Sigmoid colon (tissue), 7 donors: ENCODE measurements around the gene MAFF. TPM values are rescaled to one million over a fixed set of nuclear protein-coding genes. Genes with fewer than 3 reads are reported as not detected.
"Not testable (repeated sequence)": the region's sequence is repeated elsewhere in the genome, so short reads cannot be mapped to it uniquely, and the experiment has no call there.

ENCODE experiments used
- DNase-seq: peaks from one replicate; pipeline ENCODE4 v3.0.0-alpha.2; 2019
- H3K27ac ChIP-seq, 4 donors: fragments of 200-600 bp; sonication (generic); one replicate each; pipeline ENCODE4 v1.5.1; 2016 to 2019; ENCODE audit warnings: mild to moderate bottlenecking in 1 of 4
- H3K27me3 ChIP-seq, 3 donors: fragments of 200-600 bp; sonication (generic); one replicate each; pipeline ENCODE4 v1.5.1; 2019; ENCODE audit warnings: mild to moderate bottlenecking in 1 of 3
- H3K36me3 ChIP-seq, 4 donors: fragments of 200-600 bp; sonication (generic); one replicate each; pipeline ENCODE4 v1.5.1; 2016 to 2019
- H3K4me1 ChIP-seq, 4 donors: fragments of 200-600 bp; sonication (generic); one replicate each; pipeline ENCODE4 v1.5.1; 2017 to 2019
- H3K4me3 ChIP-seq, 4 donors: fragments of 200-600 bp; sonication (generic); one replicate each; pipeline ENCODE4 v1.5.1; 2017 to 2019; ENCODE audit warnings: mild to moderate bottlenecking in 2 of 4, moderate library complexity in 1 of 4
- H3K9me3 ChIP-seq, 4 donors: fragments of 200-600 bp in 3 of 4; sonication (generic) in 3 of 4; one replicate each; pipeline versions ENCODE4 v1.5.1 to v1.6.1; 2013 to 2019
- EP300 ChIP-seq, 4 donors: sonication (generic); formaldehyde crosslinking; IDR thresholded peaks; one replicate each; pipeline ENCODE4 v1.6.1; 2017; ENCODE audit warnings: antibody characterized with exemption in 4 of 4
- POLR2A ChIP-seq, 2 donors: fragments of 450-650 bp; IDR thresholded peaks; one replicate each; pipeline ENCODE4 v1.6.1; 2016; ENCODE audit warnings: antibody characterized with exemption in 2 of 2, mild to moderate bottlenecking in 2 of 2, moderate library complexity in 2 of 2
- POLR2AphosphoS5 ChIP-seq, 4 donors: sonication (generic); formaldehyde crosslinking; IDR thresholded peaks; one replicate each; pipeline ENCODE4 v1.6.1; 2017; ENCODE audit warnings: antibody characterized with exemption in 4 of 4
- WGBS, 2 donors: extraction: QIAGEN DNeasy Blood & Tissue Kit; methylation state at CpG; one replicate each; pipeline ENCODE4 v1.1.7; 2013; 5-methylcytosine and 5-hydroxymethylcytosine counted together
- intact Hi-C: fragments of 100-400 bp; cut with DNase I; formaldehyde crosslinking; loops from one replicate; pipeline ENCODE4 v1.15.1; 2023
- polyA plus RNA-seq, 3 donors: library from polyadenylated mRNA; stranded (reverse); fragments of 200-250 nt; gene quantifications; one replicate each; pipeline ENCODE4 v1.2.3, GENCODE V29; 2013
- total RNA-seq, 4 donors: library from RNA; depleted of rRNA; stranded (reverse); fragments of >200 nt; gene quantifications; one replicate each; pipeline ENCODE4 v1.1.0, GENCODE V29; 2016
- TF ChIP-seq, protein P1 (sequence below), 4 experiments: fragments of 450-650 bp in 3 of 4; fragments of 200-600 bp in 1 of 4; IDR thresholded peaks; one replicate each; pipeline ENCODE4 v1.5.1; 2016 to 2019; ENCODE audit warnings: antibody characterized with exemption in 4 of 4, mild to moderate bottlenecking in 3 of 4, moderate library complexity in 2 of 4
- donor health status: healthy with polysubstance abuse.
- donor health status: Bipolar disorder and iron deficiency.
- donor health status: healthy.

Gene MAFF
- total and polyA plus RNA-seq, 7 donors, result 15.3 to 104 (median 33.4) TPM

DNA sequence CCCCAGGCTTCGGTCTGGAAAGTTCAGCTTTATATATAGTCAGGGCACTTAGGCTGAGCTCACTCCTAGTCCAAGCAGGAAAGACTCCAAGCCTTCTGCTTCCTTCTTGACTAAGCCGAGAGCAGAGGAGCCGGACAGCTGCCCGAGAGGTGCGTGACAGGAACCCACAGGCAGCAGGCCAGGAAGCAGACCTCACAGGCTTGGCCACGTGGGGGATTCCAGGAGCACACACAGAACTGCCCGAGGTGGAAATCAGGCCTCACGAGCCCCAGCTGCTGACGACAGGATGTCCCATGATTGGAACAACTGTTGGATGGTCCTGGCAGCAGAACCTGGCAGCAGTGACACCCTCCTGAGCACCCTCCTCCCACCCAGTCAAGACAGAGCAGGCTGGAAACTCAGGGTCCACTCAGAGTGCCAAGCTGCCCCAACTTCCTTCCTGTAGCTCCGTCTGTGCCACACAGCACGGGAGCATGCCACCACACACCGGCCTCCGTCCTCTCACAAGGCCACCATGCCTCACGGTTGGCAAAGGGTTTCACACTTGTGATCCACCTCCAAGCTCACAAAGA lies 25.5 kb upstream of the MAFF start:
- Histone ChIP-seq H3K27me3 (no peaks in the 10 kb centered on the region), H3K4me1 (peaks cover 0 to 39% (median 27%) of the 10 kb centered on the region in 4 donors), H3K36me3 (no peaks in the 10 kb centered on the region), H3K9me3 (no peaks in the 10 kb centered on the region), H3K4me3 (no peak overlapping the region), H3K27ac (peak overlapping the region; percentile 76 to 87 (median 78))
- DNase-seq, result peak; percentile 91
- TF ChIP-seq POLR2A (IDR thresholded peaks at IDR 0.05) (no peak), EP300 (IDR thresholded peaks at IDR 0.05) (peak in 2 of 4 donors; percentile 68 to 84), POLR2AphosphoS5 (IDR thresholded peaks at IDR 0.05) (peak; percentile 22 to 79 (median 46))
- intact Hi-C loops, result loop anchor here (2.0 kb wide), 1 partner anchor 105 kb away; no protein-coding TSS in a partner anchor
- WGBS, 2 donors, result 52 to 74% methylated on average over 14 of the region's 14 CpGs

DNA sequence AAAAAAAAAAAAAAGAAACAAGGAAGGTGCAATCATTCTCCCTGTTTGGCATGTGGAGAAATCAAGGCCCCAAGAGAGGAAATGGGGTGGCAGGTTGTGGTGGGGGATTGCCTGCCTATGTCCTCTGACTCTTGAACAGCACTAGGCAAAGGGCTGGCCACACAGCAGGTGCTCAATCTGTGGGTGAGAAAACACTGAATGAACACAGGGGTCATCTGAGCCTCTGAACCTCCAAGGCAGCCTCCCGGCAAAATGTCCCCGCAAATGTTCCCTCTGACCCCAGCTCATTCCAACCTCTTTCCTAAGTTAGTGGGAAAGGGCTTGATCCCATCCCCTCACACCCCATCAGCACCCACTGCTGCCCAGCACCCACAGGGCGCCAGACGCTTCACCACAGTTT lies 24.8 kb upstream of the MAFF start:
- Histone ChIP-seq H3K4me3 (no peak overlapping the region), H3K27me3 (no peaks in the 10 kb centered on the region), H3K36me3 (no peaks in the 10 kb centered on the region), H3K27ac (peak overlapping the region; percentile 76 to 87 (median 78)), H3K4me1 (peaks cover 0 to 40% (median 29%) of the 10 kb centered on the region in 4 donors), H3K9me3 (no peaks in the 10 kb centered on the region)
- WGBS, 2 donors, result 94 to 96% methylated on average over 4 of the region's 4 CpGs
- DNase-seq, result peak; percentile 38
- intact Hi-C loops, result loop anchor here (2.0 kb wide), 1 partner anchor 106 kb away; no protein-coding TSS in a partner anchor
- TF ChIP-seq POLR2AphosphoS5 (IDR thresholded peaks at IDR 0.05) (no peak), POLR2A (IDR thresholded peaks at IDR 0.05) (no peak), EP300 (IDR thresholded peaks at IDR 0.05) (no peak)
- TF ChIP-seq, protein P1, sequence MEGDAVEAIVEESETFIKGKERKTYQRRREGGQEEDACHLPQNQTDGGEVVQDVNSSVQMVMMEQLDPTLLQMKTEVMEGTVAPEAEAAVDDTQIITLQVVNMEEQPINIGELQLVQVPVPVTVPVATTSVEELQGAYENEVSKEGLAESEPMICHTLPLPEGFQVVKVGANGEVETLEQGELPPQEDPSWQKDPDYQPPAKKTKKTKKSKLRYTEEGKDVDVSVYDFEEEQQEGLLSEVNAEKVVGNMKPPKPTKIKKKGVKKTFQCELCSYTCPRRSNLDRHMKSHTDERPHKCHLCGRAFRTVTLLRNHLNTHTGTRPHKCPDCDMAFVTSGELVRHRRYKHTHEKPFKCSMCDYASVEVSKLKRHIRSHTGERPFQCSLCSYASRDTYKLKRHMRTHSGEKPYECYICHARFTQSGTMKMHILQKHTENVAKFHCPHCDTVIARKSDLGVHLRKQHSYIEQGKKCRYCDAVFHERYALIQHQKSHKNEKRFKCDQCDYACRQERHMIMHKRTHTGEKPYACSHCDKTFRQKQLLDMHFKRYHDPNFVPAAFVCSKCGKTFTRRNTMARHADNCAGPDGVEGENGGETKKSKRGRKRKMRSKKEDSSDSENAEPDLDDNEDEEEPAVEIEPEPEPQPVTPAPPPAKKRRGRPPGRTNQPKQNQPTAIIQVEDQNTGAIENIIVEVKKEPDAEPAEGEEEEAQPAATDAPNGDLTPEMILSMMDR (IDR thresholded peaks at IDR 0.05), result no peak

DNA sequence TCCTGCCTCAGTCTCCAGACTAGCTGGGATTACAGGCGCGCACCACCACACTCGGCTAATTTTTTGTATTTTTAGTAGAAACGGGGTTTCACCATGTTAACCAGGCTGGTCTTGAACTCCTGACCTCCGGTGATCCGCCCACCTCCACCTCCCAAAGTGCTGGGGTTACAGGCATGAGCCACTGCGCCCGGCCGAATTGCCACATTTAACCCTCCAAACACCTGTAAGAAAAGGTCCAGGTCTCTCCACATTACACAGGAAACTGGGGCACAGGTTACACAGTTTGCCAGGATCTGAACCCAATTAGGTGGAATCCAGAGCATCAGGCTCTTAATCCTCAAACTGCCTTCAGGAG lies 24.2 kb upstream of the MAFF start:
- H3K36me3 ChIP-seq, H3K27me3 ChIP-seq, H3K9me3 ChIP-seq, DNase-seq, H3K4me3 ChIP-seq: not testable (repeated sequence)
- Histone ChIP-seq H3K4me1 (peaks cover 0 to 42% (median 29%) of the 10 kb centered on the region in 4 donors), H3K27ac (peak overlapping the region; percentile 76 to 87 (median 78))
- intact Hi-C loops, result loop anchor here (2.0 kb wide), 1 partner anchor 107 kb away; no protein-coding TSS in a partner anchor
- 44 to 75% methylated on average over 9 of the region's 9 CpGs for WGBS, 2 donors

DNA sequence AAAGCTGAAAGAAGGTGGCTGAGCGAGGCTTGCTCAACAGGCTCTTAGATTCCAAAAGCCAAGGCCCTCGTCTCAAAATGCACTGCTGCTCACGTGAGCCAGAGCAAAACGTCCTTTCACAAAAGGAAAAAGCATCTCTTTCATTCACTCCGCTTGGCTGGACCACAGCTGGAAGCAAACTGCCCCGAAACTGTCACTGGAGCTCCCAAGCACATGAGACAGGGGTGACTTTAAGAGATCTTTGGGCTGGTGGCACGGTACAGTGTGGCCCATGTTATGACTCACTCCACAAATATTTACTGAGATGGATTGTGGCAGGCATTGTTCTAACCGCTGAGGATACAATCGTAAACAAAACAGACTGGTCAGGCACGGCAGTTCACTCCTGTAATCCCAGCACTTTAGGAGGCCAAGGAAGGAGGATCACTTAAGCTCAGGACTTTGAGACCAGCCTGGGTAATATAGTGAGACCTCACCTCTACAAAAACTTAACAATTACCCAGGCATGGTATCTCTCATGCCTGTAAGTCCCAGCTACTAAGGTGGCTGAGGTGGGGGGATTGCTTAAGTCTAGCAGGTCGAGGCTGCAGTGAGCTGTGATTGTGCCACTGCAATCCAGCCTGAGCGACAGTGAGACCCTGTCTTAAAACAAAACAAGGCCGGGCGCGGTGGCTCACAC lies 23.7 kb upstream of the MAFF start:
- 36 to 64% methylated on average over 15 of the region's 15 CpGs for WGBS, 2 donors
- peaks cover 0 to 42% (median 29%) of the 10 kb centered on the region in 4 donors for H3K4me1 ChIP-seq

DNA sequence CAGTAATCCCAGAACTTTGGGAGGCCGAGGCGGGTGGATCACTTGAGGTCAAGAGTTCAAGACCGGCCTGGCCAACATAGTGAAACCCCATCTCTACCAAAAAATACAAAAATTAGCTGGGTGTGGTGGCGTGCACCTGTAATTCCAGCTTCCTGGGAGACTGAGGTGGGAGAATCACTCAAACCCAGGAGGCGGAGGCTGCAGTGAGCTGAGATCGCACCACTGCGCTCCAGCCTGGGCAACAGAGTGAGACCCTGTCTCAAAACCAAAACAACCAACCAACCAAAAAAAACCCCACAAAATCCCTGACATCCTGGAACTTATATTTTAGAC lies 23.2 kb upstream of the MAFF start:
- H3K4me3 ChIP-seq, H3K36me3 ChIP-seq, intact Hi-C loops, H3K27me3 ChIP-seq, DNase-seq, H3K9me3 ChIP-seq: not testable (repeated sequence)
- H3K4me1 ChIP-seq, result peaks cover 0 to 42% (median 29%) of the 10 kb centered on the region in 4 donors
- peak overlapping the region; percentile 76 to 87 (median 78) for H3K27ac ChIP-seq
- 89 to 94% methylated on average over 7 of the region's 7 CpGs for WGBS, 2 donors

More for the DNA sequence above, 23.7 kb upstream of the MAFF start:
- Histone ChIP-seq H3K9me3 (no peaks in the 10 kb centered on the region), H3K27me3 (no peaks in the 10 kb centered on the region), H3K36me3 (no peaks in the 10 kb centered on the region), H3K27ac (peak overlapping the region; percentile 76 to 87 (median 78)), H3K4me3 (no peak overlapping the region)
- intact Hi-C loops, result loop anchor here (2.0 kb wide), 1 partner anchor 107 kb away; no protein-coding TSS in a partner anchor
- peak; percentile 82 for DNase-seq
- TF ChIP-seq EP300 (IDR thresholded peaks at IDR 0.05) (peak in 1 of 4 donors; percentile 83), POLR2A (IDR thresholded peaks at IDR 0.05) (no peak), POLR2AphosphoS5 (IDR thresholded peaks at IDR 0.05) (peak in 2 of 4 donors; percentile 39 to 75)
- TF ChIP-seq, protein P1 (IDR thresholded peaks at IDR 0.05), result no peak

DNA sequence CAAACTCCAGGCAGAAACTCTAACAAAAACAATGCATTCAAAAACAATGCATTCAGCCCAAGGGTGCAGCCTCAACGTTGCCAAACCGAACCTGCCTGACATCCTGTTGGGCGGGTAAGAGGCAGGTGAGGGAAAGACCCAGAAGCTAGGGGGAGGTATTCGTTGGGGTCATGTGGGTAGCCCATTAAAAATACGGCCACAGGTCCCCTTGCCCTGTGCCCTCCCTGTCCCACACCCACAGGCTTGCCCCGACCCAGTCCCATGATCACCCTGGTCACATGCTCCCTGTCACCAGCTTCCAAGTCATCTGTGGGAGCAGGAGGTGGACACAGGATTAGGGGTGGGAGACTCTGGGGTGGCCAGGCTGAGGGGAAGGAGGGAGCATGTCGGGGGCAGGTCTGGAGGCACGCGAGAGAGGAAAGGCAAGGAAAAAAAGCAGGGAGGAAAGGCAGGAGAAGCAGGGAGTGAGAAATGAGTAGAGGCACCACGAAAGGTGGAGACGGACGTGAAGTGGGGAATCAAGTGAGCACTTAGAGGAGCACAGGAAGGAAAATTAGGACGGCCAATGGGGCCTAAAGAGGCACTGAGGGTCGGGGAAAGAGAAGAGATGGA lies 20.8 kb upstream of the MAFF start:
- intact Hi-C loops, result loop anchor here (2.0 to 10.0 kb wide), 2 partner anchors 138 to 336 kb away; partner anchors contain the start of genes ANKRD54 and EIF3L
- no peaks in the 10 kb centered on the region for H3K36me3 ChIP-seq
- 2 to 11% methylated on average over 14 of the region's 14 CpGs for WGBS, 2 donors

More for the DNA sequence above, 20.8 kb upstream of the MAFF start:
- peak overlapping the region; percentile 36 to 64 (median 58) for H3K4me3 ChIP-seq
- H3K4me1 ChIP-seq, result peaks cover 0 to 37% (median 29%) of the 10 kb centered on the region in 4 donors
- H3K27ac ChIP-seq, result peak overlapping the region; percentile 79 to 92 (median 87)
- no peaks in the 10 kb centered on the region for H3K27me3 ChIP-seq
- no peak for DNase-seq
- no peak for TF ChIP-seq POLR2A (IDR thresholded peaks at IDR 0.05)
- TF ChIP-seq, protein P1 (IDR thresholded peaks at IDR 0.05), result no peak
- peak in 1 of 4 donors; percentile 62 for TF ChIP-seq POLR2AphosphoS5 (IDR thresholded peaks at IDR 0.05)
- TF ChIP-seq EP300 (IDR thresholded peaks at IDR 0.05), result peak in 1 of 4 donors; percentile 26
- no peaks in the 10 kb centered on the region for H3K9me3 ChIP-seq
